Suprapubic skin (tissue), 3 donors: ENCODE data around the gene AKR1C1.

ENCODE experiments used
- CTCF ChIP-seq, 2 donors: fragments of 200-600 bp in 1 of 2; fragments of 450-650 bp in 1 of 2; sonication (generic) in 1 of 2; IDR thresholded peaks; one replicate each; pipeline ENCODE4 v1.5.1; 2016 to 2019; ENCODE audit warnings: antibody characterized with exemption in 2 of 2, mild to moderate bottlenecking in 1 of 2, moderate library complexity in 1 of 2
- EP300 ChIP-seq: sonication (generic); formaldehyde crosslinking; IDR thresholded peaks from one replicate; pipeline ENCODE4 v1.6.1; 2017; ENCODE audit warnings: antibody characterized with exemption

GRCh38 chr10:5014936-5015335, 51.7 kb downstream of the AKR1C1 start:
- no peak for TF ChIP-seq EP300
- no peak for TF ChIP-seq CTCF (IDR thresholded peaks at IDR 0.05)
